H1 (cell line): ENCODE measurements around the gene KRT80. TPM values are rescaled to one million over a fixed set of nuclear protein-coding genes. Genes with fewer than 3 reads are reported as not detected.

Experiments used
- CBX5 ChIP-seq: fragments of 300-800, 300-1000 bp; sonication (generic); IDR thresholded peaks from 2 replicates; pipeline ENCODE4 v1.7.1; 2016; ENCODE audit warnings: antibody characterized with exemption, low read length, low read depth
- POLR2AphosphoS5 ChIP-seq: IDR thresholded peaks from 2 replicates; pipeline ENCODE4 v1.6.1; 2011; ENCODE audit warnings: low read depth, low read length
- RAD21 ChIP-seq, 2 experiments: IDR thresholded peaks in 1 of 2; conservative IDR thresholded peaks in 1 of 2; 2 replicates each; pipeline ENCODE4 v1.6.1; 2011; ENCODE audit warnings: low read depth in 2 of 2, low read length in 2 of 2, improper control_type of control experiment in 1 of 2, inconsistent platforms in 1 of 2, mild to moderate bottlenecking in 1 of 2, moderate library complexity in 1 of 2
- SRF ChIP-seq: IDR thresholded peaks from 2 replicates; pipeline ENCODE4 v1.6.1; 2011; ENCODE audit warnings: mild to moderate bottlenecking, low read depth, low read length, moderate library complexity
- polyA plus RNA-seq, 7 experiments: library from polyadenylated mRNA; depleted of rRNA in 3 of 7; stranded (reverse) in 5 of 7; unstranded in 2 of 7; fragments of >200 nt in 5 of 7; fragments of 200-250 nt in 2 of 7; gene quantifications; 1 replicate in 5 of 7; 2 replicates in 1 of 7; 4 replicates in 1 of 7; pipeline versions ENCODE4 v1.2.1 to v1.2.3, GENCODE V29; 2011 to 2013; ENCODE audit warnings: missing spikeins in 2 of 7, mixed read lengths in 2 of 7
- total RNA-seq: library from RNA; stranded (reverse); fragmentation: NEBNext Ultra II Directional; extraction: Animal tissue kit (Norgen Biotek cat#: 25700); gene quantifications from 2 replicates; pipeline ENCODE4 v1.2.1, GENCODE V29; 2021

The KRT80 gene
- total and polyA plus RNA-seq, 2 of the 8 experiments (the other 6 are each of a cell fraction or from before 2014, with no cell fraction given) = 0.05 TPM; not detected in 1

GRCh38 chr12:52162981-52163380, 28.8 kb downstream of the KRT80 start (continued):
- TF ChIP-seq SRF = no peak
- TF ChIP-seq CBX5 = no peak
- TF ChIP-seq RAD21 (IDR thresholded peaks at IDR 0.05 in 1 of 2, conservative IDR thresholded peaks at IDR 0.05 in 1 of 2; ENCODE audit: low read depth in 2 of 2, low read length in 2 of 2) = no peak
- no peak for TF ChIP-seq POLR2AphosphoS5
- TF ChIP-seq, all 59 proteins: peak for 0
